Neutrophil (primary cell): ENCODE measurements around the gene SLC25A22.

Source experiments
- H3K27ac ChIP-seq: fragments of 200-600 bp; sonication (generic); 2 replicates; pipeline ENCODE4 v1.5.1; 2016; ENCODE audit warnings: mild to moderate bottlenecking, moderate library complexity
- H3K27me3 ChIP-seq: fragments of 200-600 bp; sonication (generic); 2 replicates; pipeline ENCODE4 v1.6.0; 2016; ENCODE audit warnings: mild to moderate bottlenecking
- H3K36me3 ChIP-seq: fragments of 200-600 bp; sonication (generic); 2 replicates; pipeline ENCODE4 v1.5.1; 2017
- H3K4me1 ChIP-seq, 2 experiments: fragments of 200-600 bp in 1 of 2; sonication (generic) in 1 of 2; 1 replicate in 1 of 2; 2 replicates in 1 of 2; pipeline versions ENCODE4 v1.5.1 to v1.6.1; 2013 to 2016; ENCODE audit warnings: low read depth in 1 of 2, low read length in 1 of 2, mild to moderate bottlenecking in 1 of 2, moderate library complexity in 1 of 2; ENCODE audit not compliant: control insufficient read depth in 1 of 2, insufficient read depth in 1 of 2
- H3K4me3 ChIP-seq, 2 experiments: fragments of 200-600 bp in 1 of 2; sonication (generic) in 1 of 2; 1 replicate in 1 of 2; 2 replicates in 1 of 2; pipeline ENCODE4 v1.5.1; 2013 to 2016; ENCODE audit warnings: low read depth in 1 of 2, low read length in 1 of 2, mild to moderate bottlenecking in 1 of 2, moderate library complexity in 1 of 2
- H3K9me3 ChIP-seq: fragments of 200-600 bp; sonication (generic); 2 replicates; pipeline ENCODE4 v1.5.1; 2016
- CTCF ChIP-seq: fragments of 200-600 bp; sonication (generic); IDR thresholded peaks from 2 replicates; pipeline ENCODE4 v1.5.1; 2016; ENCODE audit warnings: antibody characterized with exemption

SLC25A22 gene

GRCh38 chr11:836274-836673 lies 38.2 kb upstream of the SLC25A22 start:
- peaks cover 41% of the 10 kb centered on the region for H3K27me3 ChIP-seq
- no peak overlapping the region for H3K4me3 ChIP-seq
- no peaks in the 10 kb centered on the region for H3K9me3 ChIP-seq
- H3K36me3 ChIP-seq = peaks cover 46% of the 10 kb centered on the region
- H3K27ac ChIP-seq = no peak overlapping the region
- peaks cover 36 to 48% of the 10 kb centered on the region in 2 experiments for H3K4me1 ChIP-seq
- no peak for TF ChIP-seq CTCF

- Histone ChIP-seq H3K4me3 (peak overlapping the region in 1 of 2 experiments; percentile 35), H3K27ac (no peak overlapping the region)
Measured at GRCh38 chr11:834371-835316, 36.6 kb upstream of the SLC25A22 start.

GRCh38 chr11:833849-834311 lies 35.8 kb upstream of the SLC25A22 start:
- no peak for TF ChIP-seq CTCF
- Histone ChIP-seq H3K4me3 (peak overlapping the region in 1 of 2 experiments; percentile 60), H3K4me1 (peaks cover 50 to 62% of the 10 kb centered on the region in 2 experiments), H3K27ac (no peak overlapping the region), H3K27me3 (peaks cover 65% of the 10 kb centered on the region), H3K36me3 (peaks cover 28% of the 10 kb centered on the region), H3K9me3 (no peaks in the 10 kb centered on the region)

More at GRCh38 chr11:834371-835316, 36.6 kb upstream of the SLC25A22 start:
- Histone ChIP-seq H3K4me1 (peaks cover 42 to 55% of the 10 kb centered on the region in 2 experiments), H3K27me3 (peaks cover 57% of the 10 kb centered on the region), H3K36me3 (peaks cover 36% of the 10 kb centered on the region), H3K9me3 (no peaks in the 10 kb centered on the region)
- no peak for TF ChIP-seq CTCF

GRCh38 chr11:833114-833791 lies 35.2 kb upstream of the SLC25A22 start:
- peaks cover 56 to 69% of the 10 kb centered on the region in 2 experiments for H3K4me1 ChIP-seq
- H3K4me3 ChIP-seq = peak overlapping the region; percentile 55 to 60
- H3K36me3 ChIP-seq = peaks cover 22% of the 10 kb centered on the region
- H3K9me3 ChIP-seq = no peaks in the 10 kb centered on the region
- H3K27ac ChIP-seq = peak overlapping the region; percentile 29
- H3K27me3 ChIP-seq = peaks cover 65% of the 10 kb centered on the region
- TF ChIP-seq CTCF = no peak

- no peak for TF ChIP-seq CTCF
- Histone ChIP-seq H3K9me3 (no peaks in the 10 kb centered on the region), H3K27ac (peak within 1 kb of the TSS; percentile 29), H3K27me3 (peaks cover 65% of the 10 kb centered on the region), H3K36me3 (peaks cover 16% of the 10 kb centered on the region), H3K4me1 (peaks cover 63 to 75% of the 10 kb centered on the region in 2 experiments), H3K4me3 (peak within 1 kb of the TSS; percentile 55 to 80)
Measured at GRCh38 chr11:832529-833113, 34.5 kb upstream of the SLC25A22 start, which contains the start of gene CD151. Gene CD151, plus strand, starts transcription at chr11:832952. Its CDS starts 3,118 bp downstream, at chr11:836070.
